Stomach (tissue), 9 donors: Measurements from ENCODE around the gene BRSK2. TPM values are rescaled to one million over a fixed set of nuclear protein-coding genes. Genes with fewer than 3 reads are reported as not detected.

Source experiments
- DNase-seq, 2 donors: peaks; one replicate each; pipeline versions ENCODE4 v3.0.0 to v3.0.0-alpha.2; 2013 to 2019
- H3K27ac ChIP-seq, 5 donors: fragments of 200-600 bp in 4 of 5; sonication (generic) in 4 of 5; one replicate each; pipeline ENCODE4 v1.5.1; 2013 to 2019; ENCODE audit warnings: mild to moderate bottlenecking in 1 of 5, moderate library complexity in 1 of 5
- H3K27me3 ChIP-seq, 3 donors: fragments of 200-600 bp; sonication (generic); one replicate each; pipeline ENCODE4 v1.5.1; 2017 to 2019; ENCODE audit warnings: mixed run types in 1 of 3
- H3K36me3 ChIP-seq, 4 donors: fragments of 200-600 bp; sonication (generic); 1 replicate in 3 of 4; 2 replicates in 1 of 4; pipeline ENCODE4 v1.5.1; 2016 to 2019
- H3K4me1 ChIP-seq, 4 donors: fragments of 200-600 bp; sonication (generic); one replicate each; pipeline ENCODE4 v1.5.1; 2016 to 2019
- H3K4me3 ChIP-seq, 4 donors: fragments of 200-600 bp; sonication (generic) in 3 of 4; one replicate each; pipeline ENCODE4 v1.5.1; 2016 to 2019; ENCODE audit warnings: mild to moderate bottlenecking in 1 of 4
- H3K9me3 ChIP-seq, 4 donors: fragments of 200-600 bp; sonication (generic); one replicate each; pipeline ENCODE4 v1.5.1; 2016 to 2019
- CTCF ChIP-seq, 7 experiments: fragments of 450-650 bp in 4 of 7; fragments of 200-600 bp in 3 of 7; sonication (generic) in 3 of 7; IDR thresholded peaks; one replicate each; pipeline ENCODE4 v1.5.1; 2016 to 2019; ENCODE audit warnings: antibody characterized with exemption in 7 of 7, control low read depth in 2 of 7, mild to moderate bottlenecking in 1 of 7
- EP300 ChIP-seq: sonication (generic); formaldehyde crosslinking; IDR thresholded peaks from one replicate; pipeline ENCODE4 v1.6.1; 2017; ENCODE audit warnings: antibody characterized with exemption
- POLR2A ChIP-seq, 4 donors: fragments of 450-650 bp; IDR thresholded peaks; one replicate each; pipeline ENCODE4 v1.6.1; 2016; ENCODE audit warnings: antibody characterized with exemption in 4 of 4, control low read depth in 2 of 4, mild to moderate bottlenecking in 1 of 4, moderate library complexity in 1 of 4
- POLR2AphosphoS5 ChIP-seq, 3 donors: sonication (generic); formaldehyde crosslinking; IDR thresholded peaks; one replicate each; pipeline ENCODE4 v1.6.1; 2016; ENCODE audit warnings: antibody characterized with exemption in 3 of 3
- WGBS, 5 donors: extraction: QIAGEN DNeasy Blood & Tissue Kit in 3 of 5; methylation state at CpG; one replicate each; pipeline versions ENCODE4 v1.1.5 to v1.1.7; 2013 to 2018; 5-methylcytosine and 5-hydroxymethylcytosine counted together
- intact Hi-C: fragments of 100-400 bp; cut with DNase I; formaldehyde crosslinking; loops from one replicate; pipeline ENCODE4 v1.15.1; 2023; ENCODE audit warnings: low total_unique reads
- polyA plus RNA-seq, 3 donors: library from polyadenylated mRNA; stranded (reverse); fragments of 200-250 nt; gene quantifications; one replicate each; pipeline ENCODE4 v1.2.3, GENCODE V29; 2013
- total RNA-seq, 5 donors: library from RNA; depleted of rRNA; stranded (reverse); fragments of >200 nt; gene quantifications; one replicate each; pipeline versions ENCODE4 v1.1.0 to v1.2.3, GENCODE V29; 2014 to 2016
- donor health status: healthy with polysubstance abuse.
- donor health status: Bipolar disorder and iron deficiency.
- donor health status: healthy.

Gene BRSK2
- total and polyA plus RNA-seq, 8 donors: 1.8 to 6.9 (median 1.8) TPM; not detected in 3

- Histone ChIP-seq H3K9me3 (no peaks in the 10 kb centered on the region), H3K27ac (peak overlapping the region in 2 of 5 donors; percentile 23 to 46), H3K4me3 (no peak overlapping the region), H3K27me3 (no peaks in the 10 kb centered on the region), H3K4me1 (peaks cover 0 to 6% (median 0%) of the 10 kb centered on the region in 4 donors), H3K36me3 (peaks cover 24 to 87% (median 74%) of the 10 kb centered on the region in 4 donors)
- intact Hi-C loops: no loop called here
- WGBS, 5 donors: 78 to 85% (median 84%) methylated on average over 8 to 19 of the region's 19 CpGs
- TF ChIP-seq POLR2A (IDR thresholded peaks at IDR 0.05): no peak
- TF ChIP-seq POLR2AphosphoS5 (IDR thresholded peaks at IDR 0.05): no peak
- TF ChIP-seq CTCF (IDR thresholded peaks at IDR 0.05): no peak
- TF ChIP-seq EP300: no peak
- no peak for DNase-seq
These were observed 78.8 kb downstream of the BRSK2 start for GRCh38 chr11:1468473-1469066.

GRCh38 chr11:1469287-1469910, 79.7 kb downstream of the BRSK2 start:
- H3K27ac ChIP-seq: peak overlapping the region in 1 of 5 donors; percentile 23
- no peak for TF ChIP-seq POLR2AphosphoS5 (IDR thresholded peaks at IDR 0.05)
- no peak for TF ChIP-seq EP300
- TF ChIP-seq POLR2A (IDR thresholded peaks at IDR 0.05): no peak
- TF ChIP-seq CTCF (IDR thresholded peaks at IDR 0.05): no peak
- H3K4me3 ChIP-seq: no peak overlapping the region
- peaks cover 0 to 6% (median 0%) of the 10 kb centered on the region in 4 donors for H3K4me1 ChIP-seq
- DNase-seq: no peak
- H3K9me3 ChIP-seq: no peaks in the 10 kb centered on the region
- WGBS, 5 donors: 75 to 87% (median 84%) methylated on average over 14 to 19 of the region's 19 CpGs
- H3K36me3 ChIP-seq: peaks cover 28 to 94% (median 80%) of the 10 kb centered on the region in 4 donors
- intact Hi-C loops: no loop called here
- no peaks in the 10 kb centered on the region for H3K27me3 ChIP-seq

GRCh38 chr11:1469911-1470680, 80.4 kb downstream of the BRSK2 start:
- Histone ChIP-seq H3K9me3 (no peaks in the 10 kb centered on the region), H3K4me3 (no peak overlapping the region), H3K36me3 (peaks cover 28 to 94% (median 83%) of the 10 kb centered on the region in 4 donors), H3K27me3 (no peaks in the 10 kb centered on the region), H3K4me1 (peaks cover 0 to 6% (median 0%) of the 10 kb centered on the region in 4 donors), H3K27ac (no peak overlapping the region)
- TF ChIP-seq POLR2AphosphoS5 (IDR thresholded peaks at IDR 0.05) (no peak), CTCF (IDR thresholded peaks at IDR 0.05) (no peak), POLR2A (IDR thresholded peaks at IDR 0.05) (no peak), EP300 (no peak)
- intact Hi-C loops: no loop called here
- DNase-seq: no peak
- WGBS, 5 donors: 88 to 93% (median 92%) methylated on average over 17 to 35 of the region's 35 CpGs
